Mesenchymal stem cell (in vitro differentiated cells and primary cell): Measurements from ENCODE around the gene FIBCD1.

ENCODE experiments used
- DNase-seq: peaks from one replicate; pipeline ENCODE4 v3.0.0-alpha.2; 2013
- H2AFZ ChIP-seq: one replicate; pipeline ENCODE4 v1.6.1; 2013; ENCODE audit warnings: low read depth, mild to moderate bottlenecking, control low read depth, inconsistent platforms, low read length, moderate library complexity
- H2AK5ac ChIP-seq: 2 replicates; pipeline ENCODE4 v1.6.1; 2013; ENCODE audit warnings: low read length, moderate library complexity, mild to moderate bottlenecking, inconsistent platforms; ENCODE audit not compliant: severe bottlenecking
- H2BK120ac ChIP-seq: one replicate; pipeline ENCODE4 v1.6.1; 2013; ENCODE audit warnings: low read depth, mild to moderate bottlenecking, inconsistent platforms, low read length, moderate library complexity
- H2BK12ac ChIP-seq, 2 experiments: one replicate each; pipeline ENCODE4 v1.6.1; 2013; ENCODE audit warnings: inconsistent platforms in 2 of 2, low read length in 2 of 2, mild to moderate bottlenecking in 2 of 2, moderate library complexity in 2 of 2, control low read depth in 1 of 2
- H2BK15ac ChIP-seq: one replicate; pipeline ENCODE4 v1.6.1; 2013; ENCODE audit warnings: mild to moderate bottlenecking, low read depth, inconsistent platforms; ENCODE audit not compliant: poor library complexity, severe bottlenecking
- H2BK5ac ChIP-seq: 2 replicates; pipeline ENCODE4 v1.6.1; 2013; ENCODE audit warnings: low read depth, mild to moderate bottlenecking, low read length, control low read depth, inconsistent platforms; ENCODE audit not compliant: poor library complexity, severe bottlenecking
- H3K14ac ChIP-seq, 2 experiments: one replicate each; pipeline ENCODE4 v1.6.1; 2013; ENCODE audit warnings: inconsistent platforms in 2 of 2, low read length in 2 of 2, control low read depth in 1 of 2, mild to moderate bottlenecking in 1 of 2, moderate library complexity in 1 of 2
- H3K18ac ChIP-seq, 2 experiments: one replicate each; pipeline ENCODE4 v1.6.1; 2013; ENCODE audit warnings: inconsistent platforms in 2 of 2, low read length in 2 of 2, control low read depth in 1 of 2, low read depth in 1 of 2, mild to moderate bottlenecking in 1 of 2
- H3K23ac ChIP-seq, 2 experiments: one replicate each; pipeline ENCODE4 v1.6.1; 2013; ENCODE audit warnings: inconsistent platforms in 2 of 2, low read length in 2 of 2, mild to moderate bottlenecking in 2 of 2, moderate library complexity in 2 of 2, control low read depth in 1 of 2
- H3K27ac ChIP-seq: 2 replicates; pipeline ENCODE4 v1.5.1; 2013; ENCODE audit warnings: mild to moderate bottlenecking, moderate library complexity, low read length, control low read depth, inconsistent platforms; ENCODE audit not compliant: poor library complexity, severe bottlenecking
- H3K27me3 ChIP-seq, 2 experiments: 2 replicates each; pipeline versions ENCODE4 v1.6.1 to v1.7.0; 2013; ENCODE audit warnings: low read length in 2 of 2, mild to moderate bottlenecking in 2 of 2, moderate library complexity in 2 of 2, control low read depth in 1 of 2, inconsistent platforms in 1 of 2; ENCODE audit not compliant: control insufficient read depth in 1 of 2, insufficient read depth in 1 of 2
- H3K36me3 ChIP-seq, 2 experiments: 2 replicates each; pipeline versions ENCODE4 v1.6.1 to v1.7.0; 2013; ENCODE audit warnings: low read length in 2 of 2, control low read depth in 1 of 2, inconsistent platforms in 1 of 2, low read depth in 1 of 2, mild to moderate bottlenecking in 1 of 2; ENCODE audit not compliant: insufficient read depth in 2 of 2, control insufficient read depth in 1 of 2
- H3K4ac ChIP-seq, 2 experiments: one replicate each; pipeline ENCODE4 v1.6.1; 2013; ENCODE audit warnings: inconsistent platforms in 2 of 2, low read length in 2 of 2, mild to moderate bottlenecking in 2 of 2, moderate library complexity in 2 of 2, control low read depth in 1 of 2, low read depth in 1 of 2
- H3K4me1 ChIP-seq: 2 replicates; pipeline ENCODE4 v1.6.1; 2013; ENCODE audit warnings: low read depth, low read length, control low read depth; ENCODE audit not compliant: control insufficient read depth, insufficient read depth
- H3K4me2 ChIP-seq: 2 replicates; pipeline ENCODE4 v1.6.1; 2013; ENCODE audit warnings: low read length, mild to moderate bottlenecking, inconsistent platforms; ENCODE audit not compliant: poor library complexity, severe bottlenecking
- H3K4me3 ChIP-seq, 2 experiments: 2 replicates each; pipeline versions ENCODE4 v1.5.1 to v1.7.0; 2013; ENCODE audit warnings: low read length in 2 of 2, mild to moderate bottlenecking in 2 of 2, control low read depth in 1 of 2, low read depth in 1 of 2; ENCODE audit not compliant: insufficient read depth in 1 of 2
- H3K79me1 ChIP-seq: replicated peaks from 2 replicates; pipeline ENCODE4 v1.6.1; 2013; ENCODE audit warnings: mild to moderate bottlenecking, control low read depth, low read length, inconsistent platforms; ENCODE audit not compliant: poor library complexity, severe bottlenecking
- H3K9ac ChIP-seq: 2 replicates; pipeline ENCODE4 v1.7.0; 2013; ENCODE audit warnings: mild to moderate bottlenecking, low read length, moderate library complexity
- H3K9me3 ChIP-seq: 2 replicates; pipeline ENCODE4 v1.7.0; 2013; ENCODE audit warnings: mild to moderate bottlenecking, low read length; ENCODE audit not compliant: control insufficient read depth
- H4K8ac ChIP-seq: one replicate; pipeline ENCODE4 v1.6.1; 2013; ENCODE audit warnings: inconsistent platforms, mild to moderate bottlenecking, low read length, moderate library complexity
- H4K91ac ChIP-seq: one replicate; pipeline ENCODE4 v1.6.1; 2013; ENCODE audit warnings: mild to moderate bottlenecking, low read length, inconsistent platforms
- WGBS: methylation state at CpG from one replicate; pipeline ENCODE4 v1.1.7; 2013; ENCODE audit warnings: mixed read lengths; 5-methylcytosine and 5-hydroxymethylcytosine counted together

Gene FIBCD1

GRCh38 chr9:130854835-130855234 is 84.2 kb downstream of the FIBCD1 start:
- Histone ChIP-seq H3K9ac (peak overlapping the region; percentile 45), H3K4ac (no peak overlapping the region), H3K4me3 (no peak overlapping the region), H2BK5ac (no peak overlapping the region), H3K9me3 (no peaks in the 10 kb centered on the region), H3K79me1 (no peaks in the 10 kb centered on the region), H3K4me1 (peaks cover 25% of the 10 kb centered on the region), H3K4me2 (no peak overlapping the region), H4K8ac (peak overlapping the region; percentile 61), H3K36me3 (peaks cover 24 to 58% of the 10 kb centered on the region in 2 experiments), H2AK5ac (no peak overlapping the region), H3K27me3 (no peaks in the 10 kb centered on the region), H4K91ac (no peak overlapping the region), H2BK15ac (peak overlapping the region; percentile 88), H3K23ac (no peak overlapping the region), H3K14ac (no peak overlapping the region), H3K27ac (no peak overlapping the region), H2BK12ac (no peak overlapping the region), H2AFZ (no peak overlapping the region), H2BK120ac (no peak overlapping the region), H3K18ac (no peak overlapping the region)
- no peak for DNase-seq
- 97% methylated on average over 9 of the region's 9 CpGs for WGBS

- 60% methylated on average over 7 of the region's 8 CpGs for WGBS
- no peak overlapping the region for H4K8ac ChIP-seq
- DNase-seq, result peak; percentile 55
- H3K4me3 ChIP-seq, result no peak overlapping the region
- no peak overlapping the region for H2AFZ ChIP-seq
- no peak overlapping the region for H3K18ac ChIP-seq
- H2BK12ac ChIP-seq, result no peak overlapping the region
- H2BK15ac ChIP-seq, result no peak overlapping the region
- no peak overlapping the region for H3K23ac ChIP-seq
- no peak overlapping the region for H2BK120ac ChIP-seq
- no peak overlapping the region for H2AK5ac ChIP-seq
- peaks cover 21 to 58% of the 10 kb centered on the region in 2 experiments for H3K36me3 ChIP-seq
- H4K91ac ChIP-seq, result no peak overlapping the region
- H3K27me3 ChIP-seq, result no peaks in the 10 kb centered on the region
- H3K14ac ChIP-seq, result no peak overlapping the region
- no peaks in the 10 kb centered on the region for H3K9me3 ChIP-seq
- peaks cover 23% of the 10 kb centered on the region for H3K4me1 ChIP-seq
- H3K4me2 ChIP-seq, result no peak overlapping the region
- H3K27ac ChIP-seq, result no peak overlapping the region
- no peak overlapping the region for H2BK5ac ChIP-seq
- H3K79me1 ChIP-seq, result no peaks in the 10 kb centered on the region
- no peak overlapping the region for H3K4ac ChIP-seq
- peak overlapping the region; percentile 45 for H3K9ac ChIP-seq
These were observed 85.0 kb downstream of the FIBCD1 start for GRCh38 chr9:130854092-130854491.

- Histone ChIP-seq H3K36me3 (peaks cover 21 to 49% of the 10 kb centered on the region in 2 experiments), H2BK120ac (no peak overlapping the region), H3K4me1 (peaks cover 24% of the 10 kb centered on the region), H3K79me1 (no peaks in the 10 kb centered on the region), H3K18ac (no peak overlapping the region), H2BK12ac (no peak overlapping the region), H4K91ac (no peak overlapping the region), H3K4ac (no peak overlapping the region), H2AFZ (no peak overlapping the region), H3K27ac (no peak overlapping the region), H2BK15ac (no peak overlapping the region), H3K27me3 (no peaks in the 10 kb centered on the region), H3K9me3 (no peaks in the 10 kb centered on the region), H3K4me3 (no peak overlapping the region), H3K4me2 (no peak overlapping the region), H4K8ac (no peak overlapping the region), H3K23ac (no peak overlapping the region), H3K14ac (no peak overlapping the region), H3K9ac (peak overlapping the region; percentile 10), H2BK5ac (no peak overlapping the region), H2AK5ac (no peak overlapping the region)
- no peak for DNase-seq
- 97% methylated on average over 7 of the region's 7 CpGs for whole genome bisulfite sequencing
These were observed 86.2 kb downstream of the FIBCD1 start for GRCh38 chr9:130852801-130853200.
